Raji (cell line): ENCODE measurements around the gene RNF44.

Experiments
- POLR2A ChIP-seq: IDR thresholded peaks from 2 replicates; pipeline ENCODE4 v1.6.1; 2011; ENCODE audit warnings: low read depth, low read length, control low read depth; ENCODE audit not compliant: insufficient read depth

The RNF44 gene

DNA sequence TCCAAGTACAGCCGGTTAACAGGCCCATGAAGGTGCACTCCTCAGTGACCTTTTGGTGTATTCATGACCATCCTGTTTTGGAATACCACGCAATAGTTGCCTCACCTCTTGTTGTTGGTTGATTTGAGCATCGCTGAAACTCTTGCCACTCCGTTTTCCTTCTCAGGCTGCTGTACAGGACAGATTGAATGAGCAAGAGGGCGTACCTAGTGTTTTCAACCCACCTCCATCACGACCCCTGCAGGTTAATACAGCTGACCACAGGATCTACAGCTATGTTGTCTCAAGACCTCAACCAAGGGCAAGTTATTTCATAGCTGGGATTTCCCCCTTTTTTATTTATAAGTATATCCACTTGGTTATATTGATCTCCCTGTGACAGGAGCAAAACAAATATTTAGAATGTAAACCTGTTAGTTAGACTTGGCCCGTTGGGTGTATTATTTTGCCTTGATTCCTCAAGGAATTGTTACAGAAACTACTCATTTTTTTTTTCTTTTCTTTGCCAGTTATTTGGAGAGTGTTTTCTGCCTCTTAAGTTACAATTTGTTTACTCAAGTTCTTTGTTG lies 50.9 kb downstream of the RNF44 start:
- TF ChIP-seq POLR2A: no peak

DNA sequence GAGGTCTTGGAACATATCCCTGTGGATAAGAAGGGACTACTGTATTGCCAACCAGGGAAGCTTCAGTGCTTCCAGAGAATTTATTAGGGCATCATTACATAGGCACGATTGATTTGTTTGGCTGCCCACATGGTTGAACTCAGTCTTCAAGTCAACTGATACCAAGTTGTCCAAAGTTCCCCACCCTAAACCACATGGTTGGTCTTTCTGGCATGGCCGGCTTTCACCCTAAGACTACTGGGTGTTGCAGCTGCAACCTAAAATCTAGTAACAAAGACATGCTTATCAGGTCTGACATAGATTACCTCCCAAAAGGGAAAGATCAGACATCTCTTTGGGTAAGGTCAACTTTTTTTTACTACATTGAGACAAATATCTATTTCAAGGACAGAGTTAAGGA lies 52.0 kb downstream of the RNF44 start:
- no peak for TF ChIP-seq POLR2A

DNA sequence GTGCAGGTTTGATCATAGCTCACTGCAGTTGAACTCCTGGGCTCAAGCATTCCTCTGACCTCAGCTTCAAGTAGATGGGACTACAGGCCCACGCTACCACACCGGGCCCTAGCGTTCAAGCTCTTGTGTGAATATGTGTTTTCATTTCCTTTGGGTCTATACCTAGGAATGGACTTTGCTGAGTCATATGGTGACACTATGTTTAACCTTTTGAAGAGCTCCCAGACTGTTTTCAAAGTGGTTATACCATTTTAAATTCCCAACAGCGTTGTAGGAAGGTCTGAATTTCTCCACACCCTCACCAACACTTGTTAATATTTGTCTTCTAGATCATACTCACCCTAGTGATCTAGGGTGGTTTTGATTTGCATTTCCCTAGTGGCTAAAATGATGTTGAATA lies 55.5 kb downstream of the RNF44 start:
- no peak for TF ChIP-seq POLR2A
